Mesendoderm (in vitro differentiated cells): Measurements from ENCODE around the gene ZNF236.

ENCODE experiments used
- DNase-seq: peaks from one replicate; pipeline ENCODE4 v3.0.0; 2013
- H2AK5ac ChIP-seq: 2 replicates; pipeline ENCODE4 v1.6.1; 2013; ENCODE audit warnings: low read length, inconsistent platforms
- H2BK120ac ChIP-seq: 2 replicates; pipeline ENCODE4 v1.6.1; 2013; ENCODE audit warnings: low read depth, mild to moderate bottlenecking, low read length, moderate library complexity, mixed read lengths
- H2BK15ac ChIP-seq: replicated peaks from 2 replicates; pipeline ENCODE4 v1.6.1; 2013; ENCODE audit warnings: low read depth, mild to moderate bottlenecking, moderate library complexity
- H2BK5ac ChIP-seq: 2 replicates; pipeline ENCODE4 v1.6.1; 2013; ENCODE audit warnings: low read length, inconsistent platforms
- H3K18ac ChIP-seq: 2 replicates; pipeline ENCODE4 v1.6.1; 2013; ENCODE audit warnings: mild to moderate bottlenecking, low read length, mixed read lengths
- H3K23ac ChIP-seq: one replicate; pipeline ENCODE4 v1.6.1; 2013; ENCODE audit warnings: low read length
- H3K27ac ChIP-seq: 2 replicates; pipeline ENCODE4 v1.5.1; 2013; ENCODE audit warnings: low read depth, mild to moderate bottlenecking, inconsistent platforms, low read length, moderate library complexity
- H3K27me3 ChIP-seq: 2 replicates; pipeline ENCODE4 v1.6.1; 2013; ENCODE audit warnings: low read length, control low read depth, mild to moderate bottlenecking, inconsistent platforms; ENCODE audit not compliant: insufficient read depth, poor library complexity
- H3K36me3 ChIP-seq: 2 replicates; pipeline ENCODE4 v1.6.1; 2013; ENCODE audit warnings: low read length, inconsistent platforms; ENCODE audit not compliant: control insufficient read depth, insufficient read depth
- H3K4ac ChIP-seq: one replicate; pipeline ENCODE4 v1.6.1; 2013; ENCODE audit warnings: low read depth, mild to moderate bottlenecking, low read length, moderate library complexity
- H3K4me1 ChIP-seq: 2 replicates; pipeline ENCODE4 v1.6.1; 2013; ENCODE audit warnings: low read depth, low read length, inconsistent platforms; ENCODE audit not compliant: control insufficient read depth
- H3K4me2 ChIP-seq: 2 replicates; pipeline ENCODE4 v1.6.1; 2013; ENCODE audit warnings: low read length
- H3K4me3 ChIP-seq: 2 replicates; pipeline ENCODE4 v1.5.1; 2013; ENCODE audit warnings: mild to moderate bottlenecking, low read length
- H3K56ac ChIP-seq: one replicate; pipeline ENCODE4 v1.6.1; 2013; ENCODE audit warnings: low read length
- H3K79me1 ChIP-seq: 2 replicates; pipeline ENCODE4 v1.6.1; 2013; ENCODE audit warnings: low read length, inconsistent platforms
- H3K79me2 ChIP-seq: 2 replicates; pipeline ENCODE4 v1.6.1; 2013; ENCODE audit warnings: mild to moderate bottlenecking, low read length; ENCODE audit not compliant: control insufficient read depth, insufficient read depth
- H3K9ac ChIP-seq: 2 replicates; pipeline ENCODE4 v1.6.1; 2013; ENCODE audit warnings: low read length, inconsistent platforms
- H4K5ac ChIP-seq: one replicate; pipeline ENCODE4 v1.6.1; 2013; ENCODE audit warnings: low read length
- H4K8ac ChIP-seq: one replicate; pipeline ENCODE4 v1.6.1; 2013; ENCODE audit warnings: low read depth, mild to moderate bottlenecking, control low read depth, low read length, moderate library complexity
- WGBS: extraction: QIAGEN DNeasy Blood & Tissue Kit; methylation state at CpG from one replicate; pipeline ENCODE4 v1.1.7; 2013; ENCODE audit warnings: low lambda C conversion rate, missing lambda C conversion rate; ENCODE audit not compliant: insufficient coverage; ENCODE audit errors: extremely low coverage; 5-methylcytosine and 5-hydroxymethylcytosine counted together

ZNF236 gene

GRCh38 chr18:76925501-76925900 is 103.1 kb downstream of the ZNF236 start:
- Histone ChIP-seq H3K36me3 (peaks cover 9% of the 10 kb centered on the region), H3K79me2 (no peaks in the 10 kb centered on the region), H3K27me3 (no peaks in the 10 kb centered on the region), H3K4ac (no peak overlapping the region), H3K4me1 (no peaks in the 10 kb centered on the region), H3K18ac (no peak overlapping the region), H2AK5ac (no peak overlapping the region), H3K27ac (no peak overlapping the region), H2BK120ac (no peak overlapping the region), H3K23ac (no peak overlapping the region), H4K5ac (no peak overlapping the region), H2BK15ac (no peak overlapping the region), H3K56ac (no peak overlapping the region), H3K9ac (no peak overlapping the region), H2BK5ac (no peak overlapping the region), H4K8ac (no peak overlapping the region), H3K4me3 (no peak overlapping the region), H3K79me1 (no peaks in the 10 kb centered on the region), H3K4me2 (no peak overlapping the region)
- WGBS: no CpG with 5 or more reads among the region's 8 CpGs
- no peak for DNase-seq

- Histone ChIP-seq H3K9ac (no peak overlapping the region), H3K4me1 (no peaks in the 10 kb centered on the region), H2BK5ac (no peak overlapping the region), H4K8ac (no peak overlapping the region), H3K27ac (no peak overlapping the region), H2BK15ac (no peak overlapping the region), H2BK120ac (no peak overlapping the region), H3K4ac (no peak overlapping the region), H3K79me2 (no peaks in the 10 kb centered on the region), H2AK5ac (no peak overlapping the region), H3K4me2 (no peak overlapping the region), H4K5ac (no peak overlapping the region), H3K4me3 (no peak overlapping the region), H3K18ac (no peak overlapping the region), H3K36me3 (peaks cover 7% of the 10 kb centered on the region), H3K56ac (no peak overlapping the region), H3K79me1 (no peaks in the 10 kb centered on the region), H3K27me3 (no peaks in the 10 kb centered on the region), H3K23ac (no peak overlapping the region)
- DNase-seq: no peak
- WGBS: no CpG with 5 or more reads among the region's 6 CpGs
These were observed 104.9 kb downstream of the ZNF236 start for GRCh38 chr18:76927223-76927725.

GRCh38 chr18:76928179-76928868 is 106.0 kb downstream of the ZNF236 start:
- Histone ChIP-seq H3K79me1 (no peaks in the 10 kb centered on the region), H3K9ac (no peak overlapping the region), H3K4me1 (no peaks in the 10 kb centered on the region), H3K36me3 (peaks cover 7% of the 10 kb centered on the region), H2BK5ac (no peak overlapping the region), H3K27ac (no peak overlapping the region), H3K56ac (no peak overlapping the region), H3K4ac (no peak overlapping the region), H3K18ac (no peak overlapping the region), H3K27me3 (no peaks in the 10 kb centered on the region), H3K4me3 (no peak overlapping the region), H3K79me2 (no peaks in the 10 kb centered on the region), H2AK5ac (no peak overlapping the region), H2BK120ac (no peak overlapping the region), H3K23ac (no peak overlapping the region), H3K4me2 (no peak overlapping the region), H2BK15ac (no peak overlapping the region), H4K5ac (no peak overlapping the region), H4K8ac (no peak overlapping the region)
- WGBS: no CpG with 5 or more reads among the region's 9 CpGs
- DNase-seq: no peak

GRCh38 chr18:76931171-76931570 is 108.8 kb downstream of the ZNF236 start:
- H3K4me2 ChIP-seq: no peak overlapping the region
- no CpG with 5 or more reads among the region's 6 CpGs for WGBS
- peaks cover 3% of the 10 kb centered on the region for H3K36me3 ChIP-seq
- H2BK15ac ChIP-seq: no peak overlapping the region
- H2AK5ac ChIP-seq: no peak overlapping the region
- H3K9ac ChIP-seq: no peak overlapping the region
- H3K27ac ChIP-seq: no peak overlapping the region
- H3K23ac ChIP-seq: no peak overlapping the region
- no peaks in the 10 kb centered on the region for H3K79me1 ChIP-seq
- no peaks in the 10 kb centered on the region for H3K4me1 ChIP-seq
- no peak overlapping the region for H3K4me3 ChIP-seq
- no peak overlapping the region for H3K18ac ChIP-seq
- H3K4ac ChIP-seq: no peak overlapping the region
- H2BK5ac ChIP-seq: no peak overlapping the region
- H3K79me2 ChIP-seq: no peaks in the 10 kb centered on the region
- no peak for DNase-seq
- H2BK120ac ChIP-seq: no peak overlapping the region
- H4K5ac ChIP-seq: no peak overlapping the region
- no peaks in the 10 kb centered on the region for H3K27me3 ChIP-seq
- no peak overlapping the region for H4K8ac ChIP-seq
- H3K56ac ChIP-seq: no peak overlapping the region

GRCh38 chr18:76932026-76932819 is 109.9 kb downstream of the ZNF236 start:
- Histone ChIP-seq H3K4me3 (no peak overlapping the region), H3K36me3 (peaks cover 4% of the 10 kb centered on the region), H3K27ac (no peak overlapping the region), H2AK5ac (no peak overlapping the region), H4K5ac (no peak overlapping the region), H3K18ac (no peak overlapping the region), H3K27me3 (no peaks in the 10 kb centered on the region), H2BK120ac (no peak overlapping the region), H2BK15ac (no peak overlapping the region), H3K4ac (no peak overlapping the region), H3K56ac (no peak overlapping the region), H3K79me2 (no peaks in the 10 kb centered on the region), H3K9ac (no peak overlapping the region), H2BK5ac (no peak overlapping the region), H4K8ac (no peak overlapping the region), H3K23ac (no peak overlapping the region), H3K4me2 (no peak overlapping the region), H3K4me1 (no peaks in the 10 kb centered on the region), H3K79me1 (no peaks in the 10 kb centered on the region)
- DNase-seq: no peak
- no CpG with 5 or more reads among the region's 11 CpGs for WGBS
